ENCODE results near the gene PIK3R6. TPM values are rescaled to one million over a fixed set of nuclear protein-coding genes. Genes with fewer than 3 reads are reported as not detected.

PIK3R6 gene
- total RNA-seq, 1 experiment from 2014 or later: not detected

- DNase-seq (ENCODE audit: low spot score): no peak
Measured at GRCh38 chr17:8753136-8753975, 114.1 kb downstream of the PIK3R6 start.

Other genes with a start within 250 kb of the PIK3R6 start
- 20.2 and 21.1 TPM in 2 replicates for gene MYH10, start 236.9 kb downstream of the PIK3R6 start, total RNA-seq (2014; rRNA removed; shearing (Covaris generic))
- gene CCDC42, start 122.8 kb downstream of the PIK3R6 start, total RNA-seq (2014; rRNA removed; shearing (Covaris generic)): 0.19 TPM in 1 of 2 replicates, not detected in the other
- gene SPDYE4, start 109.1 kb downstream of the PIK3R6 start, total RNA-seq (2014; rRNA removed; shearing (Covaris generic)): not detected in 2 replicates
- gene MFSD6L, start 68.3 kb downstream of the PIK3R6 start, total RNA-seq (2014; rRNA removed; shearing (Covaris generic)): not detected in 2 replicates
- 0.25 TPM in 1 of 2 replicates, not detected in the other for gene PIK3R5, start 98.0 kb upstream of the PIK3R6 start, total RNA-seq (2014; rRNA removed; shearing (Covaris generic))
- gene NTN1, start 153.8 kb upstream of the PIK3R6 start, total RNA-seq (2014; rRNA removed; shearing (Covaris generic)): 0.88 and 2.0 TPM in 2 replicates